Loucy (cell line): Measurements from ENCODE around the gene PBX4.

Source experiments
- EZH2phosphoT487 ChIP-seq: fragments of 200-600 bp; IDR thresholded peaks from 2 replicates; pipeline ENCODE4 v1.6.1; 2018; ENCODE audit warnings: antibody characterized with exemption, mild to moderate bottlenecking, moderate library complexity, borderline replicate concordance
- TF ChIP-seq, protein P1 (sequence below): fragments of 200-600 bp; sonication (generic); conservative IDR thresholded peaks from 2 replicates; pipeline ENCODE4 v1.5.1; 2014; ENCODE audit warnings: mild to moderate bottlenecking, antibody characterized with exemption, low read length

DNA sequence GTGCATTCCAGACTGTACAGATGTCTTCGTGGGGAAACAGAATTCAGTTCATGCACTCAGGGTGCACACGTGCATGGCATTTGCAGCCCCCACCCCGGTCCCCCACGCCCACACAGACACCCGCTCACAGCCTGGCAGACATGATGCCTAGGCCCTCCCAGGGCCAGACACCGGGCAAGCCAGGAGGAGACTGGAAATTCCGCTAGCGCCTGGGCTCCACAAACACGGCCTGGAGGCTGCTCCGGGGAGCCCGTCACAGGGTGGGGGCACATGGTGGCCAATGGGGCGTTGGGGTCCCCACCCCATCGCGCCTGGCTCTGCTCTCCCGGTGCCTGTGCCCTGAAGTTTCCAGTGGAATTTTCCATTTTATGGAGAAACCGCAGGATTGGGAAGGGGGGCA is 76.9 kb downstream of the PBX4 start:
- TF ChIP-seq, protein P1, sequence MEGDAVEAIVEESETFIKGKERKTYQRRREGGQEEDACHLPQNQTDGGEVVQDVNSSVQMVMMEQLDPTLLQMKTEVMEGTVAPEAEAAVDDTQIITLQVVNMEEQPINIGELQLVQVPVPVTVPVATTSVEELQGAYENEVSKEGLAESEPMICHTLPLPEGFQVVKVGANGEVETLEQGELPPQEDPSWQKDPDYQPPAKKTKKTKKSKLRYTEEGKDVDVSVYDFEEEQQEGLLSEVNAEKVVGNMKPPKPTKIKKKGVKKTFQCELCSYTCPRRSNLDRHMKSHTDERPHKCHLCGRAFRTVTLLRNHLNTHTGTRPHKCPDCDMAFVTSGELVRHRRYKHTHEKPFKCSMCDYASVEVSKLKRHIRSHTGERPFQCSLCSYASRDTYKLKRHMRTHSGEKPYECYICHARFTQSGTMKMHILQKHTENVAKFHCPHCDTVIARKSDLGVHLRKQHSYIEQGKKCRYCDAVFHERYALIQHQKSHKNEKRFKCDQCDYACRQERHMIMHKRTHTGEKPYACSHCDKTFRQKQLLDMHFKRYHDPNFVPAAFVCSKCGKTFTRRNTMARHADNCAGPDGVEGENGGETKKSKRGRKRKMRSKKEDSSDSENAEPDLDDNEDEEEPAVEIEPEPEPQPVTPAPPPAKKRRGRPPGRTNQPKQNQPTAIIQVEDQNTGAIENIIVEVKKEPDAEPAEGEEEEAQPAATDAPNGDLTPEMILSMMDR, result no peak
- TF ChIP-seq EZH2phosphoT487, result no peak
